Upper lobe of right lung (tissue), 1 donor: ENCODE data around the gene RAB11FIP4. TPM values are rescaled to one million over a fixed set of nuclear protein-coding genes. Genes with fewer than 3 reads are reported as not detected.
A peak's percentile ranks its signal among the peaks of the same experiment; 100 is the strongest.

Source experiments
- ATAC-seq: fragments of 200-7000 bp; cut with Tn5 transposase; one replicate; pipeline ENCODE4 v1.9.1; 2020; ENCODE audit warnings: mild to moderate bottlenecking, moderate library complexity
- DNase-seq: peaks from one replicate; pipeline ENCODE4 v3.0.0-alpha.2; 2020
- H3K27ac ChIP-seq: fragments of 200-600 bp; one replicate; pipeline ENCODE4 v1.8.0; 2022
- H3K27me3 ChIP-seq: fragments of 200-600 bp; one replicate; pipeline ENCODE4 v1.8.0; 2022; ENCODE audit warnings: mild to moderate bottlenecking
- H3K36me3 ChIP-seq: fragments of 200-600 bp; one replicate; pipeline ENCODE4 v1.8.0; 2022
- H3K4me1 ChIP-seq: fragments of 200-600 bp; one replicate; pipeline ENCODE4 v1.8.0; 2022
- H3K4me3 ChIP-seq: fragments of 200-600 bp; one replicate; pipeline ENCODE4 v1.8.0; 2022; ENCODE audit warnings: mild to moderate bottlenecking
- H3K9me3 ChIP-seq: fragments of 200-600 bp; one replicate; pipeline ENCODE4 v1.8.0; 2022
- intact Hi-C: fragments of 100-400 bp; cut with DNase I; formaldehyde crosslinking; loops from one replicate; pipeline ENCODE4 v1.11.0; 2022
- total RNA-seq: library from RNA; stranded (reverse); fragmentation: NEBNext Ultra II Directional; extraction: Animal tissue kit (Norgen Biotek cat#: 25700); gene quantifications from one replicate; pipeline ENCODE4 v1.2.1, GENCODE V29; 2021
- TF ChIP-seq, protein P1 (sequence below): fragments of 200-600 bp; IDR thresholded peaks from one replicate; pipeline ENCODE4 v1.8.0; 2022; ENCODE audit warnings: antibody characterized with exemption
- donor health status: DM: no; HTN: yes; CAD: no; lungs with severe emphysema.

RAB11FIP4 gene
- total RNA-seq, 1 donor from 2014 or later: 13.5 TPM

- no peaks in the 10 kb centered on the region for H3K9me3 ChIP-seq
Observed at GRCh38 chr17:31401456-31402254, 10.2 kb downstream of the RAB11FIP4 start.

DNA sequence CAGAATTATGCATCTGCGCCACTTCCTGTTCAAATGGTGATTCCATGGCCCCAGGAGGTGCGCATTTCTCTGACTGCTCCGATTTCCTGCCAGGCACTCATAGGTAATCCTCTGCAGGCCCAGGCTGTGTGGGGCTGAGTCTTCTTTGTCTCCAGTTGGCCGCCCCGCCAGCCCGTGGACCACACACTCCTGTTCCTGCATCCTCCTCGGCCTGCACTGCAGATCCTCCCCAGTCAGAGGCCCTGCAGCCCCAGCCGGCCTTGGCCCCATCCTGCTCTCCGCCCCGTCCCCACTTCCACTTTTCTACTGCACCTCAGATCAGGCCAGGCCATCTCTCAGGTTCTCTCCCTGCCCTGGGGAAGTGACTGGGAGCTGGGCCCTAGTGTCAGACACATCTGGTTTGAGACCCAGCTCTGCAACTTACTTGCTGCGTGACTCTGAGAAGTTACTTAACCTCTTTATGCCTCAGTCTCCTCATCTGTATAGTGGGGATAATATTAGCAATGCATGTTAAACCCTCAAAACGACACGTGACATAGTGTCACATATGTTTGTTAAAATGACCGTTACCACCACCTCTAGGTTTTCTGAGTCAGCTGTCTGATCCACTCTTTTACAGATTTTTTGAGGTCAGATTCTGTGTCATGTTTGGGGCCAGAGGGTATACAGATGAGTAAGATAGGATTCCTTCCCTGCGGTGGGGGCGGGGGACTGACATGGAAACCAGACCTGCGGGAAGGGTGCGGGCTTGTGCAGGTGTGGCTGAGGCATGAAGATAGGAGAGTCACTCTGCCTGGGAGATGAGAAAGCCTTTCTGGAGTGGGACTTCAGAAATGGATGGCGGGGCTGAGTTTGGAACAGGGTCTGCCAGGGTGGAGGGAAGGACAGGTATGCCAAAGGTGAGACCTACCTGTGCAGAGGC, 12.8 kb downstream of the RAB11FIP4 start:
- Histone ChIP-seq H3K4me1 (no peaks in the 10 kb centered on the region), H3K9me3 (no peaks in the 10 kb centered on the region), H3K4me3 (no peak overlapping the region), H3K36me3 (no peaks in the 10 kb centered on the region), H3K27ac (no peak overlapping the region), H3K27me3 (no peaks in the 10 kb centered on the region)
- ATAC-seq: peak; percentile 33
- intact Hi-C loops: no loop called here
- peak; percentile 53 for DNase-seq
- TF ChIP-seq, protein P1, sequence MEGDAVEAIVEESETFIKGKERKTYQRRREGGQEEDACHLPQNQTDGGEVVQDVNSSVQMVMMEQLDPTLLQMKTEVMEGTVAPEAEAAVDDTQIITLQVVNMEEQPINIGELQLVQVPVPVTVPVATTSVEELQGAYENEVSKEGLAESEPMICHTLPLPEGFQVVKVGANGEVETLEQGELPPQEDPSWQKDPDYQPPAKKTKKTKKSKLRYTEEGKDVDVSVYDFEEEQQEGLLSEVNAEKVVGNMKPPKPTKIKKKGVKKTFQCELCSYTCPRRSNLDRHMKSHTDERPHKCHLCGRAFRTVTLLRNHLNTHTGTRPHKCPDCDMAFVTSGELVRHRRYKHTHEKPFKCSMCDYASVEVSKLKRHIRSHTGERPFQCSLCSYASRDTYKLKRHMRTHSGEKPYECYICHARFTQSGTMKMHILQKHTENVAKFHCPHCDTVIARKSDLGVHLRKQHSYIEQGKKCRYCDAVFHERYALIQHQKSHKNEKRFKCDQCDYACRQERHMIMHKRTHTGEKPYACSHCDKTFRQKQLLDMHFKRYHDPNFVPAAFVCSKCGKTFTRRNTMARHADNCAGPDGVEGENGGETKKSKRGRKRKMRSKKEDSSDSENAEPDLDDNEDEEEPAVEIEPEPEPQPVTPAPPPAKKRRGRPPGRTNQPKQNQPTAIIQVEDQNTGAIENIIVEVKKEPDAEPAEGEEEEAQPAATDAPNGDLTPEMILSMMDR: no peak

More at GRCh38 chr17:31401456-31402254, 10.2 kb downstream of the RAB11FIP4 start:
- Histone ChIP-seq H3K4me1 (no peaks in the 10 kb centered on the region), H3K27me3 (no peaks in the 10 kb centered on the region), H3K36me3 (no peaks in the 10 kb centered on the region), H3K27ac (no peak overlapping the region), H3K4me3 (no peak overlapping the region)
- TF ChIP-seq, protein P1: no peak
- ATAC-seq (no peak), DNase-seq (no peak)
- intact Hi-C loops: no loop called here

GRCh38 chr17:31405890-31406371, 14.5 kb downstream of the RAB11FIP4 start:
- Histone ChIP-seq H3K4me3 (no peak overlapping the region), H3K4me1 (no peaks in the 10 kb centered on the region), H3K36me3 (no peaks in the 10 kb centered on the region), H3K27me3 (no peaks in the 10 kb centered on the region), H3K9me3 (no peaks in the 10 kb centered on the region), H3K27ac (no peak overlapping the region)
- TF ChIP-seq, protein P1: no peak
- intact Hi-C loops: no loop called here
- peak; percentile 36 for ATAC-seq
- DNase-seq: peak; percentile 56

DNA sequence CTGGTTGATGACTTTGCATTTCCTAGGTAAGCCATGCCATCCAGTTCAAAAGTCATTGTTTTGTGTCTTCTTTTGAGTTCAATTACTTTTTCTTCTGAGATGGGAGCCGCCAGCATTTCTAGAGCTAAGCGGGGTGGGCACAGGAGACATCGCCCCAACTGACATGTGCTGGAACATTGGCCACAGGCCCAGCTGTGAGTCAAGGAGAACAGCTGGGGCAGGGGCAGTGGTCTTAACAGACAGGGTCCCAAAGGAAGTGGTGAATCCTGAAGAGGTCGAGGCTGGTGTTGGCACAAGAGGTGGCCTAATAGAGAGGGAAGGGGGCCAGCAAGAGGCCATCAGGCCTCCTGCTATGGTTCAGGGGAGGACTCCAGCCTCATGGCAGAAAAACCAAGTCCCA, 17.1 kb downstream of the RAB11FIP4 start:
- Histone ChIP-seq H3K27ac (no peak overlapping the region), H3K4me1 (no peaks in the 10 kb centered on the region), H3K36me3 (no peaks in the 10 kb centered on the region), H3K9me3 (no peaks in the 10 kb centered on the region), H3K27me3 (no peaks in the 10 kb centered on the region), H3K4me3 (no peak overlapping the region)
- TF ChIP-seq, protein P1: no peak
- intact Hi-C loops: no loop called here
- no peak for ATAC-seq
- no peak for DNase-seq

DNA sequence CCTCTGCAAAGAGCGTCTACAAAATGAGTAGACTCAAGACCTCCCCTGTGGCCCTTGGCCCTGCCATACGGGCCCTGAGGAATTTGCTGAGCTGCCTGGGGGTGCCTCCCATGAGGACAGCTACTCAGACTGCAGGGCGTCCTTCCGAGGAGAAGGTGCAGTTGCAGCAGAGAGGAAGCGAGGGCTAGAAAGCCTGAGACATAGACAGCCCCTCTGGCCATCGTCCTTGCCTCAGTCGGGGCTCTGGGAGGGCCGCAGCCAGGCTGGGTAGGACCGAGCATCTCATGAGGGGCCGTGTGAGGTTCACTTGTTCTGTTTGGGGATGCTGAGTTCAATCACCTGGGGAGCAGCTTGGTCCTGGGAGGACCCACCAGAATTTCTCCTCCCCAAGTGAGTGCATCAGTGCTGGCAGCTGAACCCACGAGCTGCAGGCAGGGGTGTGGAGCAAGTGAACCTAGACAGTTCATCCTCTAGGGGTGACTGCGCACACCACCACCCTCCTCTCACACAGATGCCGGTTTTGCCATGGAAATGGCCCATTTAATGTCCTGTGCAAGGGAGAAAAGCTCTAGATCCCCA, 20.3 kb downstream of the RAB11FIP4 start:
- H3K36me3 ChIP-seq: no peaks in the 10 kb centered on the region
- intact Hi-C loops: no loop called here
- no peak for DNase-seq
- H3K27me3 ChIP-seq: peaks cover 4% of the 10 kb centered on the region
- TF ChIP-seq, protein P1: no peak
- no peak overlapping the region for H3K4me3 ChIP-seq
- no peaks in the 10 kb centered on the region for H3K9me3 ChIP-seq
- H3K27ac ChIP-seq: no peak overlapping the region
- no peaks in the 10 kb centered on the region for H3K4me1 ChIP-seq
- no peak for ATAC-seq
